MM.1S (cell line): ENCODE measurements around the gene SCN4A.
A peak's percentile ranks its signal among the peaks of the same experiment; 100 is the strongest.

Experiments used
- DNase-seq: peaks from one replicate; pipeline ENCODE4 v3.0.0-alpha.2; 2015
- H2AFZ ChIP-seq: fragments of 300-600 bp; sonication (generic); 2 replicates; pipeline ENCODE4 v1.6.0; 2016; ENCODE audit warnings: antibody characterized with exemption, low read length
- H3F3A ChIP-seq: fragments of 300-600 bp; sonication (generic); 2 replicates; pipeline ENCODE4 v1.6.1; 2016; ENCODE audit warnings: mild to moderate bottlenecking, antibody characterized with exemption, low read length, moderate library complexity, mixed read lengths; ENCODE audit not compliant: insufficient read depth
- H3K27ac ChIP-seq: fragments of 300-600 bp; sonication (generic); 2 replicates; pipeline ENCODE4 v1.5.1; 2016; ENCODE audit warnings: mild to moderate bottlenecking, low read length
- H3K27me3 ChIP-seq: fragments of 300-600 bp; sonication (generic); replicated peaks from 2 replicates; pipeline ENCODE4 v1.6.0; 2016; ENCODE audit warnings: low read length; ENCODE audit not compliant: insufficient read depth
- H3K36me3 ChIP-seq: fragments of 300-600 bp; sonication (generic); replicated peaks from 2 replicates; pipeline ENCODE4 v1.6.1; 2016; ENCODE audit warnings: mild to moderate bottlenecking, low read length, mixed read lengths; ENCODE audit not compliant: insufficient read depth
- H3K4me1 ChIP-seq: fragments of 300-600 bp; sonication (generic); 2 replicates; pipeline ENCODE4 v1.6.1; 2016; ENCODE audit warnings: low read length, mixed read lengths
- H3K4me2 ChIP-seq: fragments of 300-600 bp; sonication (generic); 2 replicates; pipeline ENCODE4 v1.6.0; 2016; ENCODE audit warnings: low read depth, low read length
- H3K4me3 ChIP-seq: fragments of 300-600 bp; sonication (generic); 2 replicates; pipeline ENCODE4 v1.5.1; 2016; ENCODE audit warnings: low read length, mixed read lengths
- H3K79me2 ChIP-seq: fragments of 300-600 bp; sonication (generic); 2 replicates; pipeline ENCODE4 v1.6.1; 2016; ENCODE audit warnings: mixed run types, low read length, mixed read lengths
- H3K9ac ChIP-seq: fragments of 300-600 bp; sonication (generic); 2 replicates; pipeline ENCODE4 v1.6.1; 2016; ENCODE audit warnings: low read length, mixed read lengths
- H3K9me2 ChIP-seq: fragments of 300-600 bp; sonication (generic); replicated peaks from 2 replicates; pipeline ENCODE4 v1.6.1; 2016; ENCODE audit warnings: mild to moderate bottlenecking, low read length, mixed read lengths; ENCODE audit not compliant: insufficient read depth
- H3K9me3 ChIP-seq: fragments of 300-600 bp; sonication (generic); replicated peaks from 2 replicates; pipeline ENCODE4 v1.6.1; 2016; ENCODE audit warnings: mild to moderate bottlenecking, low read length, mixed read lengths; ENCODE audit not compliant: insufficient read depth
- H4K20me1 ChIP-seq: fragments of 300-600 bp; sonication (generic); 2 replicates; pipeline ENCODE4 v1.6.1; 2016; ENCODE audit warnings: mild to moderate bottlenecking, low read length, moderate library complexity, mixed read lengths; ENCODE audit not compliant: insufficient read depth
- EZH2 ChIP-seq: fragments of 300-600 bp; sonication (generic); optimal IDR thresholded peaks from 2 replicates; pipeline ENCODE3; 2017; ENCODE audit warnings: low read depth, mild to moderate bottlenecking, antibody characterized with exemption, low read length, mixed read lengths
- EZH2phosphoT487 ChIP-seq: fragments of 300-600 bp; sonication (generic); IDR thresholded peaks from 2 replicates; pipeline ENCODE4 v1.6.1; 2018; ENCODE audit warnings: antibody characterized with exemption, low read length
- TF ChIP-seq, protein P1 (sequence below): fragments of 300-600 bp; sonication (generic); IDR thresholded peaks from 2 replicates; pipeline ENCODE4 v1.5.1; 2016; ENCODE audit warnings: antibody characterized with exemption, low read length, mixed read lengths

Gene SCN4A

DNA sequence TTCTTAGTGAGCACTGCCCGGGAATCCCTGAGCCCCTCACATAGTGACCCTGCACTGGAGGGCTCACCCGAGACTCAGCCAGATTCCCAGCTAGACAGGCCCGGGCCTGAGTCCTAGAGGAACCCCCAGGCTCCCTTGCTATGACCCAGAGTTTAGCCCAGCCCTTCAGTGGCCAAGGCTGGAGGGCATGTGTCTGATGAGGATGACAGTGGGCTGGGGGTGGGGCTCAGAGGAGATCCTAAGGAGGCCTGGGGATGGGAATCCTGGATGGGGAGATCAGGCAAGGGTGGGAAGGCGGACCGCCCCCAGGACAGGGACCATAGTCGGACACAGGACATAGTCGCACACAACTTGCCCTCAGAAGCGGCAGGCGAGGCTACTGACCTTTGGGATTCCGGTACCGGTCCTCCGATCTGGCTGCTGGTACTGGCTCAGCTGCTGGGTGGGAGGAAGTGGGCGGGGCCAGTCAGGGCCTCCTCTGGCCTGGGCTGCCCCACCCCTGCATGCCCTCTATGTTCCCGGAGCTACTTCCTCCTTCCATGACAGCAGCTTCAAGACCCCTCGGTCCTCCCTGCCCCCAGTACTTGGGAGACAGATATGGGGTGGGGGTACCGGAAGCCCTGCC lies 41.7 kb downstream of the SCN4A start:
- Histone ChIP-seq H3K36me3 (no peaks in the 10 kb centered on the region), H3K9ac (peak overlapping the region; percentile 51; the same call in 1 of the 2 replicates), H3K4me2 (peak overlapping the region; percentile 85), H3K27ac (no peak overlapping the region), H4K20me1 (no peaks in the 10 kb centered on the region), H3K4me3 (peak overlapping the region; percentile 67), H3K27me3 (no peaks in the 10 kb centered on the region), H2AFZ (peak overlapping the region; percentile 81), H3K79me2 (no peaks in the 10 kb centered on the region), H3K4me1 (peaks cover 5% of the 10 kb centered on the region; the same call in 1 of the 2 replicates), H3K9me3 (no peaks in the 10 kb centered on the region), H3F3A (no peaks in the 10 kb centered on the region), H3K9me2 (no peaks in the 10 kb centered on the region)
- TF ChIP-seq EZH2phosphoT487: no peak
- no peak for TF ChIP-seq EZH2
- TF ChIP-seq, protein P1, sequence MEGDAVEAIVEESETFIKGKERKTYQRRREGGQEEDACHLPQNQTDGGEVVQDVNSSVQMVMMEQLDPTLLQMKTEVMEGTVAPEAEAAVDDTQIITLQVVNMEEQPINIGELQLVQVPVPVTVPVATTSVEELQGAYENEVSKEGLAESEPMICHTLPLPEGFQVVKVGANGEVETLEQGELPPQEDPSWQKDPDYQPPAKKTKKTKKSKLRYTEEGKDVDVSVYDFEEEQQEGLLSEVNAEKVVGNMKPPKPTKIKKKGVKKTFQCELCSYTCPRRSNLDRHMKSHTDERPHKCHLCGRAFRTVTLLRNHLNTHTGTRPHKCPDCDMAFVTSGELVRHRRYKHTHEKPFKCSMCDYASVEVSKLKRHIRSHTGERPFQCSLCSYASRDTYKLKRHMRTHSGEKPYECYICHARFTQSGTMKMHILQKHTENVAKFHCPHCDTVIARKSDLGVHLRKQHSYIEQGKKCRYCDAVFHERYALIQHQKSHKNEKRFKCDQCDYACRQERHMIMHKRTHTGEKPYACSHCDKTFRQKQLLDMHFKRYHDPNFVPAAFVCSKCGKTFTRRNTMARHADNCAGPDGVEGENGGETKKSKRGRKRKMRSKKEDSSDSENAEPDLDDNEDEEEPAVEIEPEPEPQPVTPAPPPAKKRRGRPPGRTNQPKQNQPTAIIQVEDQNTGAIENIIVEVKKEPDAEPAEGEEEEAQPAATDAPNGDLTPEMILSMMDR: no peak
- DNase-seq: peak; percentile 31

DNA sequence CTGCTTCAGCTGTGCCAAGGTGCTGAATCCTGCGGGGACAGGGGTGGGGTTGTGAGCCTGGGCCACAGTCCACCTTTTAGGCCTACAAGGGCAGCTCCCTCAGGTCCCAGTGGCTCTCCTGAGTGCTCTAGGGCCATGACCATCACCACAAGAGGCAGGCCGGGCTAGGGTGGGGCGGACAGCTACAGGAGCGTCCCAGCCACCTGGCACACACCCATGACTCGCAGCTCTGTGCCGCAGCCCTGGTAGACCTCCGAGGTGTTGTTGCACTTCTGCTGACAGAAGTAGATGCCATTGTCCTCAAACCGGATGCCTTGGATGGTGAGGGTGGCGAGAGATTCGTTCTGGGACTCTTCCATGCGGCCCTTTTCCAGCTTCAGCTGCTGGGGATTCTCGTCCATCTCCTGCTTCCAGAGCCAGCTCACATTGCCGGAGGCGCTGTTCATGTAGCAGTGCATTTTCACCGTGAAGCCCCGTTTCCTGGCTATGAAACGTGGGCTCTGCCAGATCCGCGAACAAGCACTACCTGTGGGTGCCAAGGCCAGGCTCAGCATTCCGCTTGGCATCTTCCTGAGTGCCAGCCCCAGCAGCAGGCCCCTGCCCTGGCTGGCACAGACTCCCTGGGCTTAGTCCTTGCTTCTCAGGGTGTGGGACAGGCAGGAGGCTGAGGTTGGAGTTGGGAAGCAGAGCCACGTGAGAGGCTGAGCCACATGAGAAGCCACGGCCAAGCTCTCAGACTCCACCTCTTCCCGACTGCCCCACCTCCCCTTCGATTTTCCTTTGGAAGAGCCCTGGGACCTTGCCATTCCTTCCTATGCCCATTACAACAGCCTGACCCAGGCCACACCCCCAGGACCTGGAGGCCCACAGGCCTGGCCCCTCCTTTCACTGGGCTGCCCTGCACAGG lies 42.6 kb downstream of the SCN4A start:
- H3K4me3 ChIP-seq: no peak overlapping the region
- TF ChIP-seq EZH2 (no peak), EZH2phosphoT487 (no peak)
- TF ChIP-seq, protein P1: no peak
- H3K36me3 ChIP-seq: no peaks in the 10 kb centered on the region
- no peak for DNase-seq
- no peak overlapping the region for H3K27ac ChIP-seq
- H3K9me2 ChIP-seq: no peaks in the 10 kb centered on the region
- no peaks in the 10 kb centered on the region for H3F3A ChIP-seq
- no peak overlapping the region for H3K4me2 ChIP-seq
- no peaks in the 10 kb centered on the region for H3K27me3 ChIP-seq
- no peaks in the 10 kb centered on the region for H4K20me1 ChIP-seq
- H3K9ac ChIP-seq: no peak overlapping the region
- no peaks in the 10 kb centered on the region for H3K9me3 ChIP-seq
- no peak overlapping the region for H2AFZ ChIP-seq
- peaks cover 5% of the 10 kb centered on the region; the same call in 1 of the 2 replicates for H3K4me1 ChIP-seq
- no peaks in the 10 kb centered on the region for H3K79me2 ChIP-seq

DNA sequence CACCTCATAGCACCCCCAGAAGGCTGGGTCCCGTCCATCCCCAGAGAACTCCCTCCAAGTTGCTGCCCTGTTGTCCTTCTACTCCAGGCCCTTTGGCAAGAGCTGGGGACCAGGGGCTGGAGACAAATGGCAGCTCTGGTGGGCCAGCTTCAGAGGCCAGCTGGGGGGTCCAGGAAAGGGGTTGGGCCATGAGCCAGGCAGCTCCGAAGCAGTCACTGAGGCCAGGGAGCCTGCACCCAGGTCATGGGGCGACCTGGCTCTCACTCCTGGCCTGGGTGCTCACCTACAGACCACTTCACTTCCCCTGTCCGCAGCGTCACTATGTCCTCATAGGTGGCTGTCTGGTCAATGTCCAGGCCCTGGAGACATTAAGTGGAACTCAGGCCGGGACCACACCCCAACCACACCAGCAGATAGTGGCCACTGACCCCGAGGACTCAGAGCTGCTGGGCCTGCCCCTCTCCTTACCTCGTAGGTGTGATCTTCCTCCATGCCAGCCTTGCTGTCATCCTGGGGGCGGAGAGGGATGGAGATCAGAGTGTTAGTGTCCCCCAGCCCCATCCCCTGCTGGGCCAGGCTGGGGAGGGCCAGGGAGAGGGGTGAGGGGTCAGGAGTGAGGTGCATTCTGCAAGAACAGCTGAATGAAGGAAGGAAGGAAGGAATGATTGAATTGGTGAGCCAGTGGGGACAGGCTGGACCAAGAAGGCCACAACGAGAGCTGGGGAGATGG lies 43.6 kb downstream of the SCN4A start:
- Histone ChIP-seq H3K4me3 (no peak overlapping the region), H4K20me1 (no peaks in the 10 kb centered on the region), H2AFZ (no peak overlapping the region), H3K9me3 (no peaks in the 10 kb centered on the region), H3F3A (no peaks in the 10 kb centered on the region), H3K36me3 (no peaks in the 10 kb centered on the region), H3K79me2 (no peaks in the 10 kb centered on the region), H3K4me2 (no peak overlapping the region), H3K27me3 (no peaks in the 10 kb centered on the region), H3K27ac (no peak overlapping the region), H3K4me1 (peaks cover 5% of the 10 kb centered on the region; the same call in 1 of the 2 replicates), H3K9me2 (no peaks in the 10 kb centered on the region), H3K9ac (no peak overlapping the region)
- DNase-seq: no peak
- TF ChIP-seq EZH2: no peak
- TF ChIP-seq, protein P1: no peak
- TF ChIP-seq EZH2phosphoT487: no peak
